GM21515 (cell line): Measurements from ENCODE around the gene PRORP.
"Not testable (repeated sequence)": the region's sequence is repeated elsewhere in the genome, so short reads cannot be mapped to it uniquely, and the experiment has no call there.

Source experiments
- ATAC-seq: cut with Tn5 transposase; IDR thresholded peaks from one replicate; pipeline ENCODE4 v1.9.1; 2021; ENCODE audit not compliant: unreplicated experiment

PRORP gene

GRCh38 chr14:35134329-35135123, 12.2 kb downstream of the PRORP start:
- no peak for ATAC-seq

GRCh38 chr14:35138585-35138984, 16.2 kb downstream of the PRORP start:
- ATAC-seq = no peak

GRCh38 chr14:35140718-35141581, 18.6 kb downstream of the PRORP start:
- ATAC-seq = no peak

GRCh38 chr14:35144029-35144428, 21.7 kb downstream of the PRORP start:
- no peak for ATAC-seq

GRCh38 chr14:35146711-35147149, 24.4 kb downstream of the PRORP start:
- no peak for ATAC-seq

GRCh38 chr14:35147186-35147585, 24.8 kb downstream of the PRORP start:
- ATAC-seq = no peak

- no peak for ATAC-seq
Observed at GRCh38 chr14:35147711-35148110, 25.4 kb downstream of the PRORP start.

- ATAC-seq = no peak
Observed at GRCh38 chr14:35149239-35149638, 26.9 kb downstream of the PRORP start.

GRCh38 chr14:35152531-35152930, 30.2 kb downstream of the PRORP start:
- not testable (repeated sequence) for ATAC-seq

- ATAC-seq = no peak
Observed at GRCh38 chr14:35154016-35154415, 31.7 kb downstream of the PRORP start.

GRCh38 chr14:35155962-35156361, 33.6 kb downstream of the PRORP start:
- ATAC-seq = no peak

GRCh38 chr14:35158491-35158890, 36.1 kb downstream of the PRORP start:
- no peak for ATAC-seq

- no peak for ATAC-seq
Observed at GRCh38 chr14:35158951-35159653, 36.8 kb downstream of the PRORP start.

- no peak for ATAC-seq
Observed at GRCh38 chr14:35159742-35160409, 37.5 kb downstream of the PRORP start.

GRCh38 chr14:35161231-35161630, 38.9 kb downstream of the PRORP start:
- no peak for ATAC-seq

- no peak for ATAC-seq
Observed at GRCh38 chr14:35163384-35163783, 41.0 kb downstream of the PRORP start.

- no peak for ATAC-seq
Observed at GRCh38 chr14:35164849-35165248, 42.5 kb downstream of the PRORP start.

GRCh38 chr14:35167496-35167895, 45.1 kb downstream of the PRORP start:
- no peak for ATAC-seq
